Frontal cortex (tissue), 4 donors: ENCODE data around the gene KCNJ13. TPM values are rescaled to one million over a fixed set of nuclear protein-coding genes. Genes with fewer than 3 reads are reported as not detected.
A peak's percentile ranks its signal among the peaks of the same experiment; 100 is the strongest.
"Not testable (repeated sequence)": the region's sequence is repeated elsewhere in the genome, so short reads cannot be mapped to it uniquely, and the experiment has no call there.

Source experiments
- DNase-seq, 2 donors: peaks; one replicate each; pipeline ENCODE4 v3.0.0; 2012; ENCODE audit warnings: low spot score in 2 of 2
- FAIRE-seq: peaks from 2 replicates; lab custom pipeline; 2012; peaks lifted over from hg19 to GRCh38; lab: Jason Lieb, UNC
- small RNA-seq: library from RNA; depleted of rRNA; stranded (forward); fragments of <200 nt; gene quantifications from one replicate; pipeline ENCODE3, GENCODE V24; 2014
- total RNA-seq: library from RNA; depleted of rRNA; stranded (reverse); fragments of >200 nt; gene quantifications from one replicate; pipeline ENCODE4 v1.2.3, GENCODE V29; 2014
- donor health status: control.
- donor health status: control.
- donor health status: control.

The KCNJ13 gene
- total RNA-seq, 1 donor from 2014 or later, result 1.6 TPM

DNA sequence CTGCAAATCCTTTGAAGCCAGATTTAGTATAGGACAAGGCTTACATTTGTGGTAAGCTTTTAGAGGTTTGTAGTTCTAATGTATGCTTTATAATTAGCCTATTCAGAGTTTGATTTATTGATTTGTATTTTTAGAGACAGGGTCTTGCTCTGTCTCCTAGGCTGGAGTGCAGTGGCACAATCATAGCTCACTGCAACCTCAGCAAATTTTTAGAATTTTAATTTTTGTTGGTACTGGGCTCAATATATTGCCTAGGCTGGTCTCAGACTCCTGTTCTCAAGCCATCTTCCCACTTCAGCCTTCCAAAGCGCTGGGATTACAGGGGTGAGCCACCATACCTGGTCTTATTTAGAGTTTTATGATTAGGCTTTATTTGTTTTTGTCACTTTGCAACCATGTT lies 4.5 kb downstream of the KCNJ13 start:
- DNase-seq (no peak), FAIRE-seq (no peak)

- FAIRE-seq (no peak), DNase-seq (no peak)
These were observed 6.2 kb downstream of the KCNJ13 start for GRCh38 chr2:232770207-232770606.

- FAIRE-seq, result no peak
These were observed 8.5 kb downstream of the KCNJ13 start for GRCh38 chr2:232767866-232768265.

DNA sequence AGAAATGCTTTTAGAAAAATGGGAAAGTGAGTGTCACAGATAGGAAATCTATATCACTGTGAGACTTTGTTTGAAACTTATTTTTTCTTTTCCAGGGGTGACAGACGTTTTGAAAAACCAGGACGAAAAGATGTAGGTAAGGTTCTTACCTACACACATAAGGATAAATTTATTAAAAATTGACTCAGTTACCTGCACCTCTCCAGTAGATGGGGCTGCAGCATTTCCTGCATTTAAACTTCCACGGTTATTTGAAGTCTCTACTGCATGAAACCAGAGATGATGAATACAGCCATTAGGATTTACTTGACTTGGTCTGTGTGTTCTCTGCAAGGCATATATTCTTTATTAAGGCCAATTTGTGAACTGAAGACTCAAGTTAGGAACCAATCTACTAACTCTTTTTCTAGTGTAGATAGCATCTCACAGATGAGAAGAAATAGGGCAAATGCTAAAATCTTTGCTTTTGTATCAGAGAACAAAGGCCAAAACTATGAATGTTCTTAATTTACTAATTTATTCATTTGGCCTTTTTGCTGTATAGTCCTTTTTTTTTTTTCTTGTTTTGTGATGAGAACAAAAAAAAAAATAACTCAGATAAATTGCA lies 15.0 kb downstream of the KCNJ13 start:
- FAIRE-seq (no peak), DNase-seq (peak in 1 of 2 donors; percentile 6)

More at GRCh38 chr2:232767866-232768265, 8.5 kb downstream of the KCNJ13 start:
- no peak for DNase-seq

DNA sequence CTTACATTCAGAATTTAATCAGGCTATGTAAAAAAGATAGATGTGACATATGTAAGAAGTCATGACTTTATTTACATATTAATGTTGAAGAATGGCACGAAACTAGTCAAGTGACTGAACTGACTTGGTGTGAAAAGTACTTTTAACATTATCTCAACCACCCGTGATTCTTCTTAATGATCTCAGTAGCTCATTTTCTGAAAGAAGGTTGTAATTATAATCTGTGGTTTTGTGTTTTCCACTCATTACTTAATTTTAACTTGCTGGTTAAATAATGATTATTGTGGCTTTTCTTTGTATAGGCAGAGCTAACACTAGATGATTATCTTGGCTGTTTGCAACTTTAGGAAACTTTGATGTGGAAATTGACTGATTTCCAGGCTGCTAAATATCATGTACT lies 18.5 kb downstream of the KCNJ13 start:
- DNase-seq, result no peak
- no peak for FAIRE-seq

- no peak for DNase-seq
- FAIRE-seq, result no peak
These were observed 26.2 kb downstream of the KCNJ13 start for GRCh38 chr2:232750135-232750671.

- DNase-seq (no peak), FAIRE-seq (no peak)
These were observed 27.0 kb downstream of the KCNJ13 start for GRCh38 chr2:232749331-232749730.

- no peak for DNase-seq
- no peak for FAIRE-seq
These were observed 28.3 kb downstream of the KCNJ13 start for GRCh38 chr2:232748038-232748437.

- DNase-seq (no peak), FAIRE-seq (no peak)
These were observed 31.4 kb downstream of the KCNJ13 start for GRCh38 chr2:232744963-232745362.

GRCh38 chr2:232741972-232742371 lies 34.4 kb downstream of the KCNJ13 start:
- DNase-seq (no peak), FAIRE-seq (no peak)

DNA sequence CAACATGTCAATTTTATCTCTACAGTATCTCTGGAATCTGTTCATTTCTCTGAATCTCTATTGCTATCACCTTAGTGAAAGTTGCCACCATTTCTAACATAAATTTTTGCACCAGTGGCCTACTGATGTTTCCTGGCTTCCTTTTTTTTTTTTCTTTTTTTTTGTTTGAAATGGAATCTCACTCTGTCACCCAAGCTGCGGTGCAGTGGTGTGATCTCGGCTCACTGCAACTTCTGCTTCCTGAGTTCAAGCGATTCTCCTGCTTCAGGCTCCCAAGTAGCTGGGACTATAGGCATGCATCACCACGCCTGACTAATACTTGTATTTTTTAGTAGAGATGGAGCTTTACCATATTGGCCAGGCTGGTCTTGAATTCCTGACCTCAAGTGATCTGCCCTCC lies 35.1 kb downstream of the KCNJ13 start:
- FAIRE-seq, result no peak

DNA sequence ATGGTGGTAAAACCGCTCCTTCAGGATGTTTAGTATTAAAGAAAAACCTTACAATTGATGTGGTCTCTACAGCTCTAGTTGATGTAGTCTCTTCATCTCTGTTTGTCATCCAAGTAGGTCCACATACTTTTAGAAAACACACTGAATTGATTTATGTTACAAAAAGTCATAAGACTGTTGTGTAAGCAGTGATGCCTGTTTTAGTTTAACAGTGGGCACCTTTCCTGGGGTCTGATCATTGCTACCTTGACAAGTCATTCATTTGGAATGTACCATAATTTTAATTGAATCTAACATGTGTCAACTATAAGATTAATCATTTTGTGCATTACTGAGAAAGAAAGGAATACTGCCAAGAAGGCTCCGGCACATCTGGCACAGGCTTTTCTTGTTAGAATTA lies 44.9 kb downstream of the KCNJ13 start:
- DNase-seq, result no peak
- no peak for FAIRE-seq

More for the DNA sequence above, 35.1 kb downstream of the KCNJ13 start:
- DNase-seq, result no peak

GRCh38 chr2:232728785-232729184 lies 47.6 kb downstream of the KCNJ13 start:
- DNase-seq, result no peak
- no peak for FAIRE-seq

- FAIRE-seq (no peak), DNase-seq (no peak)
These were observed 53.3 kb downstream of the KCNJ13 start for GRCh38 chr2:232723027-232723426.

- no peak for FAIRE-seq
- no peak for DNase-seq
These were observed 54.5 kb downstream of the KCNJ13 start for GRCh38 chr2:232721882-232722281.

DNA sequence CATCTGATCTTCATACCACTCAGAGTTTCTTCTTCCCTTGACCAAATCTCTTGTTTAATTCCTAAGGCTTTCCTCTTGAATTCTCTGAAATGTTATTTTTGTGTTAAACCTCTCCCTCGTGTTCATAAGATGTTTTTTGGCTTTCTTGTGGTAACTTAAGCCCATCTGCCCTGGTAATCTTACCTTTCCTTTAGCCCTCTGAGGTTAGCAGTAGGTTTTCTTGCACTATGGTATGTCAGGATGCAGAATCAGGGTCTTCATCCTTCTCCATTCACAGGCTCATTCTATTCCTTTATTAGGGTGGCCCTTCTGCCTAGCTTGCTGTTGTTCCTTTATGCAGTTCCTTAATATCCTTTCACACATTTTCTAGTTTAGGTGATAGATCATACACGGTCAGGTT lies 55.1 kb downstream of the KCNJ13 start:
- DNase-seq (no peak), FAIRE-seq (no peak)

DNA sequence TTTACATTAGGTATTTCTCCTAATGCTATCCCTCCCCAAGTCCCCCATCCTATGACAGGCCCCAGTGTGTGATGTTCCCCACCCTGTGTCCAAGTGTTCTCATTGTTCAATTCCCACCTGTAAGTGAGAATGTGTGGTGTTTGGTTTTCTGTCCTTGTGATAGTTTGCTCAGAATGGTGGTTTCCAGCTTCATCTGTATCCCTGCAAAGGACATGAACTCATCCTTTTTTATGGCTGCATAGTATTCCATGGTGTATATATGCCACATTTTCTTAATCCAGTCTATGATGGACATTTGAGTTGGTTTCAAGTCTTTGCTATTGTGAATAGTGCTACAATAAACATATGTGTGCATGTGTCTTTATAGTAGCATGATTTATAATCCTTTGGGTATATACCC lies 56.3 kb downstream of the KCNJ13 start:
- DNase-seq, FAIRE-seq: not testable (repeated sequence)

Small RNAs within 50 kb of the gene (small RNA-seq; reads per million reads assigned to genes)
- gene RNU6-107P, result not detected

Other genes starting within 250 kb of the KCNJ13 start
- not detected for gene CHRNG, start 236.9 kb downstream of the KCNJ13 start, total RNA-seq
- 10.6 TPM for gene TIGD1, start 226.0 kb downstream of the KCNJ13 start, total RNA-seq
- 38.3 TPM for gene EIF4E2, start 225.9 kb downstream of the KCNJ13 start, total RNA-seq
- 0.82 TPM for gene EFHD1, start 143.0 kb downstream of the KCNJ13 start, total RNA-seq
- gene GIGYF2, start 79.2 kb downstream of the KCNJ13 start, total RNA-seq, result 98.2 TPM
- 2.4 TPM for gene SNORC, start 93.7 kb upstream of the KCNJ13 start, total RNA-seq
- 50.1 TPM for gene NGEF, start 236.7 kb upstream of the KCNJ13 start, total RNA-seq